Lower leg skin (tissue), 4 donors: ENCODE results near the gene TACO1. TPM values are rescaled to one million over a fixed set of nuclear protein-coding genes. Genes with fewer than 3 reads are reported as not detected.

Experiments used
- DNase-seq, 2 donors: peaks; one replicate each; pipeline ENCODE4 v3.0.0-alpha.2; 2019; ENCODE audit warnings: low spot score in 2 of 2
- H3K4me3 ChIP-seq: fragments of 200-600 bp; sonication (generic); 2 replicates; pipeline ENCODE4 v1.5.1; 2017; ENCODE audit warnings: mild to moderate bottlenecking, low read depth; ENCODE audit not compliant: poor library complexity, severe bottlenecking
- POLR2A ChIP-seq, 2 donors: fragments of 450-650 bp; IDR thresholded peaks; one replicate each; pipeline ENCODE4 v1.6.1; 2016 to 2017; ENCODE audit warnings: antibody characterized with exemption in 2 of 2, mild to moderate bottlenecking in 1 of 2, moderate library complexity in 1 of 2
- WGBS, 2 donors: methylation state at CpG; one replicate each; pipeline ENCODE4 v1.1.5; 2018; 5-methylcytosine and 5-hydroxymethylcytosine counted together
- intact Hi-C: fragments of 100-400 bp; cut with DNase I; formaldehyde crosslinking; loops from one replicate; pipeline ENCODE4 v1.15.0; 2023; ENCODE audit warnings: low total_unique reads
- total RNA-seq, 4 donors: library from RNA; depleted of rRNA; stranded (reverse); fragments of >200 nt; gene quantifications; one replicate each; pipeline ENCODE4 v1.1.0, GENCODE V29; 2016
- TF ChIP-seq, protein P1 (sequence below), 3 donors: fragments of 450-650 bp; IDR thresholded peaks; one replicate each; pipeline ENCODE4 v1.5.1; 2016; ENCODE audit warnings: antibody characterized with exemption in 3 of 3, mild to moderate bottlenecking in 3 of 3, moderate library complexity in 2 of 3

TACO1 gene
- total RNA-seq, 4 donors from 2014 or later = 9.3 to 15.8 (median 13.4) TPM

DNA sequence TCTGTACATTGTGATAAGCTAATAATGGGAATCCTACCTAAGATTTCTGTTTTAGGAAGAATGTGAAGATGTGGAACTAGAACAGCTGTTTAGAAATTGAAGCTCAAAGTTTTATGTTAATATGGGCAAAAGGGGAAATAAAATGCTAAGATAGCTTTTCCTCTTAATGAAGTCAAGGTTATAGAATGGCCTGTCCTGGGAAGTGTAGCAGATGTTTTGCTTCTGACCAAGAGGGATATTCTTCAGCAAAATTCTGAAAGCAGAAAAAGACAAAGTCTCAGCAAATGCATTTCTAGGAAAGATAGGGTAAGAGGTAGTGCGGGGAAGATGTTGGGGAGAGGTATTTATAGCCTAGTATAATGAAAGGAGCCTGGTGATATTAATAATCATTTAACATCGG is 34.6 kb downstream of the TACO1 start:
- WGBS, 2 donors = 88 to 91% methylated on average over 2 of the region's 2 CpGs
- TF ChIP-seq POLR2A (IDR thresholded peaks at IDR 0.05) = no peak
- TF ChIP-seq, protein P1, sequence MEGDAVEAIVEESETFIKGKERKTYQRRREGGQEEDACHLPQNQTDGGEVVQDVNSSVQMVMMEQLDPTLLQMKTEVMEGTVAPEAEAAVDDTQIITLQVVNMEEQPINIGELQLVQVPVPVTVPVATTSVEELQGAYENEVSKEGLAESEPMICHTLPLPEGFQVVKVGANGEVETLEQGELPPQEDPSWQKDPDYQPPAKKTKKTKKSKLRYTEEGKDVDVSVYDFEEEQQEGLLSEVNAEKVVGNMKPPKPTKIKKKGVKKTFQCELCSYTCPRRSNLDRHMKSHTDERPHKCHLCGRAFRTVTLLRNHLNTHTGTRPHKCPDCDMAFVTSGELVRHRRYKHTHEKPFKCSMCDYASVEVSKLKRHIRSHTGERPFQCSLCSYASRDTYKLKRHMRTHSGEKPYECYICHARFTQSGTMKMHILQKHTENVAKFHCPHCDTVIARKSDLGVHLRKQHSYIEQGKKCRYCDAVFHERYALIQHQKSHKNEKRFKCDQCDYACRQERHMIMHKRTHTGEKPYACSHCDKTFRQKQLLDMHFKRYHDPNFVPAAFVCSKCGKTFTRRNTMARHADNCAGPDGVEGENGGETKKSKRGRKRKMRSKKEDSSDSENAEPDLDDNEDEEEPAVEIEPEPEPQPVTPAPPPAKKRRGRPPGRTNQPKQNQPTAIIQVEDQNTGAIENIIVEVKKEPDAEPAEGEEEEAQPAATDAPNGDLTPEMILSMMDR (IDR thresholded peaks at IDR 0.05) = no peak
- intact Hi-C loops = no loop called here

DNA sequence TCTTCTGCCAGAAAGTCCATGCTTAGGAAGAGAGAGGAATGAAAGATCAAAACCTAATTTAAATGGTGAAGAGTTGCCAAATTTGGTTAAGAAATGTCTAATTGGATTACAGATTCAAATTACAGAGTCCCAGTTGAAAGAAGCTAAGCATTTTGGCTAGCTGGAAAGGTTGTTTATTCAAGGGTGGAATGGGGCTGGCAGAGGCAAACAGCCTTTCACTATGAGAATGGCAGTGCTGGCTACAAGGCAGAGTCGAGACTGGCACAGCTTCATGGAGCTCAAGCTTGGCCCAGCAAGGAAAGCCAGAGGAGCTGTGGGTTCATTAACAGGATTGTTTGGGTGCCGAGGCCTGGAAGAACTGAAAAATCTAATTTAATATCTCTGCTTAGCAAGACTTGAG is 35.1 kb downstream of the TACO1 start:
- no peak for TF ChIP-seq POLR2A (IDR thresholded peaks at IDR 0.05)
- TF ChIP-seq, protein P1 (IDR thresholded peaks at IDR 0.05) = no peak
- intact Hi-C loops = no loop called here
- DNase-seq = no peak
- H3K4me3 ChIP-seq = no peak overlapping the region
- WGBS, 2 donors = 65 to 68% methylated on average over 2 of the region's 2 CpGs

More for the DNA sequence above, 34.6 kb downstream of the TACO1 start:
- no peak for DNase-seq
- no peak overlapping the region for H3K4me3 ChIP-seq

DNA sequence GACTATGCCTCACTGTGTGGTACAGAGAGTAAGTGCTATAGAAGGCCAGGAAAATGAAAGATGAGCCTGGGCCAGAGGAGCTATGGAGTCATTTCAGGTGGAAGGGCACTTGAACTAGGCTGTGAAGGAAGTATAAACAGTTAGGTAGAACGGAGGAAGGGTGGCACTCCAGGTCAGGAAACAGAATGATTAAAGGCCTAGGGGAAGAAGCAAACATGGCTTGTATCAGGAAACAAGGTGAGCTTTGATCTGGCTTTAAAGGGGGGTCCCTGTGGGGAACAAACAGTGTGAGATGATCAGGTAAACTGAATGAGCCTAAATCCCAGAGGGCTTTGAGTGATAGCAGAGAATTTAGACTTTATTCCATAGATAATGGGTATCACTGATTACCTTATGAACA is 38.4 kb downstream of the TACO1 start:
- no peak for TF ChIP-seq POLR2A (IDR thresholded peaks at IDR 0.05)
- TF ChIP-seq, protein P1 (IDR thresholded peaks at IDR 0.05) = no peak
- no peak overlapping the region for H3K4me3 ChIP-seq
- intact Hi-C loops = no loop called here
- no peak for DNase-seq
- 63 to 77% methylated on average over 1 of the region's 1 CpG for WGBS, 2 donors

DNA sequence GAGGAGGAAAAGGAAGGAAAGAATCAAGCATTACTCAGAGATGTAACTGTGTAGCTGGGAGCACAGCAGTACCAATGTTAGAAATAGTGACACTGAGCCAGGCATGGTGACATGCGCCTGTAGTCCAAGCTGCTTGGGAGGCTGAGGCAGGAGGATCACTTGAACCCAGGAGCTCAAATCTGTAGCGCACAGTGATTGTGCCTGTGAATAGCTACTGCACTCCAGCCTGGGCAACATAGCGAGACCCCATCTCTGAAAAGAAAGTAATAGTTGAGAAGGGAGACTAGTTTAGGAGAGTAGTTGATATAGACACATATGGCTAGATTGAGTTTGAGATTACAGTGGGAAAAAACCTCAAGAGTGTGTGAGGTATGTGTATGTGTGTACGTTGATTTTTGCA is 39.3 kb downstream of the TACO1 start:
- intact Hi-C loops = no loop called here
- DNase-seq = no peak
- H3K4me3 ChIP-seq = no peak overlapping the region
- TF ChIP-seq, protein P1 (IDR thresholded peaks at IDR 0.05) = no peak
- TF ChIP-seq POLR2A (IDR thresholded peaks at IDR 0.05) = no peak
- WGBS, 2 donors = 97 to 98% methylated on average over 4 of the region's 4 CpGs

DNA sequence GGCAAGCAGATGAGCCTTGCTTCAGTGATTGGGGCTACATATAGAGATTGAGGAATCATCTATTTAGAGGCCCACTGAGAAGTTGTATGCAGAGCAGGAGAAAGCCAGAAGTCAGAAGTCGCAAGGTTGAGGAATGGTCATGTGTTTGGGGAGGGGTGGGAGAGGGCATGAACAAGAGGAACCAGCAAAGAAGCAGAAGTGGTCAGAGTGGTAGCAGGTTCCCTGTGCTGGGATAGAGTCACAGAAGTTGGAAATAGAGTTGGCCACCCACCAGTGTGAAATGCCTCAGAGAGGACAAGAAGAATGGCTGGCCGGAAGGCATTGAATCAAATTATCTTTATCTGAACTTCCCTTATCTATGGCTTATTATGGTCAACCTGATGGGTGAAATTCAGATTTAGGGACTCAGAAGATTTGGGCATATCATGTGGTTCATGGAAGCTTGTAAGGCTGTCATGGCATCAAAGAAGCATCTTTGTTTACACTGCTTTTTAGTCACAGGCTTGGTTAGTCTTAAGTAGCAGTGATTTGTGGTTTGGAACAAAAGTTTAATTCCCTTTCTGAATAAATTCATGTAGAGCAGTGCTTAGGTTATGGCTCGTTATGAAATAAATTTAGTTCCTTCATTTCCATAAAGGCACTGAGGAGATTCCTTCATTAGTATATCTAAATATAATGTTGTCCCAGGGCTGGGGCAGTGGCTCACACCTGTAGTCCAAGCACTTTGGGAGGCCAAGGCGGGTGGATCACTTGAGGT is 41.2 kb downstream of the TACO1 start:
- 79 to 91% methylated on average over 4 of the region's 4 CpGs for WGBS, 2 donors
- no peak overlapping the region for H3K4me3 ChIP-seq

More for the DNA sequence above, 41.2 kb downstream of the TACO1 start:
- TF ChIP-seq, protein P1 (IDR thresholded peaks at IDR 0.05) = no peak
- TF ChIP-seq POLR2A (IDR thresholded peaks at IDR 0.05) = no peak
- DNase-seq = peak in 1 of 2 donors; percentile 43
- intact Hi-C loops = no loop called here
